GM12872 (cell line): ENCODE data around the gene ACTRT2.

ENCODE experiments used
- CTCF ChIP-seq: IDR thresholded peaks from 3 replicates; pipeline ENCODE4 v1.5.1; 2011; ENCODE audit warnings: low read depth, mild to moderate bottlenecking, low read length, moderate library complexity; ENCODE audit not compliant: insufficient read depth

ACTRT2 gene

GRCh38 chr1:2975466-2976179 lies 45.6 kb upstream of the ACTRT2 start:
- TF ChIP-seq CTCF: no peak

- no peak for TF ChIP-seq CTCF
Measured at GRCh38 chr1:2976180-2976562, 45.1 kb upstream of the ACTRT2 start.

- no peak for TF ChIP-seq CTCF
Measured at GRCh38 chr1:2977886-2978611, 43.2 kb upstream of the ACTRT2 start.

- TF ChIP-seq CTCF: no peak
Measured at GRCh38 chr1:2978691-2979190, 42.5 kb upstream of the ACTRT2 start.

- no peak for TF ChIP-seq CTCF
Measured at GRCh38 chr1:2979191-2980072, 41.8 kb upstream of the ACTRT2 start.

- TF ChIP-seq CTCF: no peak
Measured at GRCh38 chr1:2980073-2980791, 41.0 kb upstream of the ACTRT2 start.
